Stimulated activated CD8-positive, alpha-beta memory T cell treated with anti-CD3 and anti-CD28 coated beads, Interleukin-15, amount 100 ng/mL, for 24 hours (primary cell): ENCODE measurements around the gene SLC7A6.

ENCODE experiments used
- DNase-seq: peaks from one replicate; pipeline ENCODE4 v3.0.0-alpha.2; 2020; ENCODE audit warnings: low read depth

SLC7A6 gene

DNA sequence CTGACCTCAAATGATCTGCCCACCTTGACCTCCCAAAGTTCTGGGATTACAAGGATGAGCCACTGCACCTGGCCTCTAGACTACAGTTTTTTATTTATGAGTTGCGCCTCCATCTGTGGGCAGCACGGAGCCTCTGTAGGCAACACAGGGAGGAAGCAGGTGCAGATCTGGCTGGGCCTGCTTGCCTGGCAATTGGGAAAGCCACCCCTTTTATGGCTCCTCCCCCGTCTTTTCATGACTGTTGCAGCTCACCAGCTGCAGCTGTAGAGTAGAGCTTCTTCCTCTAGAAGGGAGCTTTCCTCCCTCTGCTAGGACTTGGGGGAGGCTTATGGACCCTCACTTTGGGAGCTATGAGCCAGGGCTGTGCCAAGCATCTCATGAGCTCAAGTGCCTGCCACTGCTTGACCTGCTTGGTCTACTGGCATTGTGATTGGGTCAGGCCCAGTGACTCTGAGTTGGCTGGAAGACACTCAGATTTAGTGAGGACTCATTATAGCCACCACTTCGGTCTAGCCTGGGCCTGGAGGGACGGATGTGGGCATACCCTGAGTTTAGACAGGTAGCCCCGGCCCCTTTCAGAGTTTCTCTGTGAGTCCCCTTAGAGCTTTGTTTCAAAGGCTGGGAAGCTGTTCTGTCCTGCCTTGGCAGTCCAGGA lies 6.9 kb upstream of the SLC7A6 start:
- DNase-seq, result no peak

DNA sequence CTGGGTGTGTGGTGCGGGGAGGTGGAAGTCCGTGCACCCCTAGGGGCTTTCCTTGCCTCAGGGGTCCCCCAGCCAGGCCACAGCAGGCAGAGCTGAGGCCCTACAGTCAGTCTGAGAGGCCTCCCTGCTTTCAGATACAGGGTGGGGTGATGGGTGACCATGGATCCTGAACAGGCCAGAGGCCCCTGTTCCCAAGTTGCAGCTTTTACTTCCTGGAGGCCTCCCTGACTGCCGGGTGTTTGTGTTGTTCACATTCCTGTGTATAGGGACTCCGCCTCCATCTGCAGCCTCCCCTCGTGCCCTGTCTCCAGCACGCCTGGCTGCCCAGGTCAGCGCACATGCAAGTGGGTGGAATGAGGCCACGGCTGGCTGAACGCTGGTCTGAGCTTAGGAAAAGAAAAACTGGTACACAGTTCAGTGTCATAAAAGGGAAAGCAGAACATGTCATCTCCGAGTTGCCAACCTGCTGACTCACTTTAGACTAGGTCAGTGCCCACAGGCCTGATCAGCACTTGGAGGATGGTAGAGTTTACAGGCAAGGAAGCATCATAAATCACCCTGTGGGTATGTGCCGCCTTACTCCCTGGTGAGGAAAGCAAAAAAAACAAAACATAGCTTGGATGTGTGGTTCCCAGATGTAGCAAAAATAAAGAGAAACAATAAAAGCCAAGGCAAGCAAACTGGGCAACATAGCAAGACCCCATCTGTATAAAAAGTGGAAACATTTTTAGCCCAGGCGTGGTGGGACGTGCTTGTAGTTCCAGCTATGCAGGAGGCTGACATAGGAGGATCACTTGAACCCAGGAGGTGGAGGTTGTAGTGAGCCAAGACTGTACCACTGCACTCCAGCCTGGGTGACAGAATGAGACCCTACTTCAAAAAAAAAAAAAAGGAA lies 6.2 kb upstream of the SLC7A6 start:
- DNase-seq, result no peak

DNA sequence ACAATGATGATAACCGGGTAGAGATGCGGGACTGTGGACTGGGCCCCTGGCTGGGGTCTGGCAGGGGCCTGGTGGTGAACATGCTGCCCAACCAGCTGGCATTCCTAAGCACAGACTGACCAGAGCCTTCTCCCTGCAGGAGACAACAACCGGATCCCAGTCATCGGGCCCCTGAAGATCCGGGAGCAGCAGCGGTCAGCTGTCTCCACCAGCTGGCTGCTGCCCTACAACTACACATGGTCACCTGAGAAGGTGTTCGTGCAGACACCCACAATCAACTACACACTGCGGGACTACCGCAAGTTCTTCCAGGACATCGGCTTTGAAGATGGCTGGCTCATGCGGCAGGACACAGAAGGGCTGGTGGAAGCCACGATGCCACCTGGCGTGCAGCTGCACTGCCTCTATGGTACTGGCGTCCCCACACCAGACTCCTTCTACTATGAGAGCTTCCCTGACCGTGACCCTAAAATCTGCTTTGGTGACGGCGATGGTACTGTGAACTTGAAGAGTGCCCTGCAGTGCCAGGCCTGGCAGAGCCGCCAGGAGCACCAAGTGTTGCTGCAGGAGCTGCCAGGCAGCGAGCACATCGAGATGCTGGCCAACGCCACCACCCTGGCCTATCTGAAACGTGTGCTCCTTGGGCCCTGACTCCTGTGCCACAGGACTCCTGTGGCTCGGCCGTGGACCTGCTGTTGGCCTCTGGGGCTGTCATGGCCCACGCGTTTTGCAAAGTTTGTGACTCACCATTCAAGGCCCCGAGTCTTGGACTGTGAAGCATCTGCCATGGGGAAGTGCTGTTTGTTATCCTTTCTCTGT lies 5.1 kb upstream of the SLC7A6 start:
- no peak for DNase-seq

DNA sequence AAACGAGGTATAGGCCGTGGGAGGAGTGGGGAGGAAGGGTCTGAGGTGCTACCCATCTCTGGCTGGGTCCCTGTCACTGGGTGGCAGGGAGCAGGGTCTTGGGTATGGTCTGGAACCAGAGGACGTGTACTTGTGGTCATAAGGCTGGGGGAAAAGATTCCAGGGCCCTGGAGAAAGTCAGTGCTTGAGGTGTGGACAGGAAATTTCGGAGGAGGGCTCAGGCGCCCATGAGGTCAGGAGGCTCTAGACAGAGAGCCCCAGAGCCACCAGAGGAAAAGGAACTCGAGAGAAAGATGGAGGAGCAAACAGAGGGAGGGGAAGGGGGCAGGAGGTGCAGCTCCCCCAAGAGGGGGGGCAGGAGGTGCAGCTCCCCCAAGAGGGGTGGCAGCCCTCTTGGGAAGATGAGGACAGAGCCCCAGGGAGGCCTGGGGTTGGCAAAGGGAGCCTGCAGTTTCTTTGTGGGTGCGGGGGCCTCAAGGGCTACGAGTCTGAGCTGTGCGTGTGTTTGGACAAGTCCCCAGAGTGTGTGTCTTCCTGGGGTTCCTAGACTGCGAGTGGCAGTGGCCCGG lies 683 bp upstream of the SLC7A6 start:
- DNase-seq, result no peak

DNA sequence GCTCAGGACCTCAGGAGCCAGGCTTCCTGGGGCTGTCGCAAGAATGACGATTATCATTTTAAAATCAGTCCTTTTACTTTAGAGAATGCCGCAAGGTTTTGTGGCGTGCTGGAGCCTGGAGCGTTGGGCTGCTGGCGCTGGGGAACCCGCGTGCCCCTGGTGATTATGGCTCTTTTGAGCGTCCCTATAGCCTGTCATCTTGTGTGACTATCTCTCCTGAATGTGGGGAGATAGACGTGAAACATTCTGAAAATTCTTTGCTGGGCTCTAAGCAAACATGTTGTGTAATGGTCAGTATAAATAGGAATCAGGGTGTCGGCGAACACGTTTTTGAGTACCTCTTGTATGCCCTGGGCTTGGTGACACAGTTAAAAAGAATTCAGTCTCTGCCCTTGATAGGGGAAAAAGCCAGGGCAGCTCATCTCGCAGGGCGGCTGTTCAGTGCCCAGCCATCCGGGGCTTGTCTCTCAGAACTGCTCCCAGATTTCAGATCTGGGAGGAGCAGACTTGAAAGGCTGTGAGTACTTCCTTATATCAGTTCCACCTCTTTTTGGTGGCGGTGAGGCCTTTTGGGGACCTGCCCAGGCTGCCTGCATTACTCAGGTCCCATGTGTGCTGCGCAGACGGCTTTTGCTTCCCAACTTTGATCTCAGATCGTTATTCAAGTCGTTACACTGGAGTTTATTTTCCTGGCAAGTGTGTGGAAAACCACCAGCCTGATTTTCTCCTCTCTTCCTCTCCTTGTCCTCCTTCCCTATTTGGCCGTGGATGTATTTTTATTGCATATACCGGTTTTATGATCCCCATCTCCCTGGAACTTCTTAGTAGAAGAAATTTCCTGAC lies 973 bp downstream of the SLC7A6 start:
- no peak for DNase-seq

DNA sequence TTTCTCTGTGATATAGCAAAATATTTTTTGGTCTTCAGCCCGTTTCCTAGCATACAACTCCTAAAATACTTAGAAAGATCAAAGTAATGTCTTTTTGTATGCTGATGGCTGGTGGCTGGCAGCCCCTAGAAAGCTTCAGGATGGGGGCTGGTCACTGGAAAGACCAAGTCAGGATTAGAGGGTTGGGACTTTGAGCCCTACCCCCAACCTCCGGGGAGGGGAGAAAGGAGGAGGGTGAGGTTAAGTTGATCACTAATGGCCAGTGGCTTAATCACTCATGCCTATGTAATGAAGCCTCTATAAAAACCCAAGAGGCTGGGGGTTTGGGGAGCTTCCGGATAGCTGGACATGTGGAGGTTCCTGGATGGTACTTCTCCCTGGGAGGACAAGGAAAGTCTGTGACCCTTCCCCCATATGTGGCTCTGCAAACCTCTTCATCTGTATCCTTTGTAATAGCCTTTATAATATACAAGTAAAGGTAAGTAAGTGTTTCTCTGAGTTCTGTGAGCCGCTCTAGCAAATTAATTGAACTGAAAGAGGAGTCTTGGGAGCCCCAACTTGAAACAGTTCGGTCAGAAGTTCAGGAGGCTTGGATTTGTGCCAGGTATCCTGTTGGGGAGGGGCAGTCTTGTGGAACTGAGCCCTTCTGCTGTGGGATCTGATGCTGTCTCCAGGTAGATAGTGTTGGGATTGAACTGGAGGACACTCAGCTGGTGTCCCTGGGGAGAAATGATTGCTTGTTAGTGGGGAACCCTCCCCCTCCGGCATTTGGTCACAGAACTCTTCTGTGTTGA lies 3.5 kb downstream of the SLC7A6 start:
- no peak for DNase-seq

DNA sequence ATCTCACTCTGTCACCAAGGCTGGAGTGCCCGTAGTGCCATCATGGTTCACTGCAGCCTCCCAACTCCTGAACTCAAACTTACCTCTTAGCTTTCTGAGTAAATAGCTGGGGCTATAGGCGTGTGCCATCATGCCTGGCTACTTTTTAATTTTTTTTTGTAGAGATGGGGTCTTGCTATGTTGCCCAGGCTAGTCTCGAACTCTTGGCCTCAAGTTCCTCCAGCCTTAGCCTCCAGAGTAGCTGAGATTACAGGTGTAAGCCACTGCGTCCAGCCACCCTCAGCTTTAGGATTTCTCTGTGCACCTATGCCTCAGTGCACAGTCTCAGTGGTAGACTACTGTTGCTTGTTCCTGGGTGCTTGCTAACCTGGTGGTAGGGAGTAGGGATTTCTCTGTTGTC lies 5.5 kb downstream of the SLC7A6 start:
- DNase-seq, result no peak

DNA sequence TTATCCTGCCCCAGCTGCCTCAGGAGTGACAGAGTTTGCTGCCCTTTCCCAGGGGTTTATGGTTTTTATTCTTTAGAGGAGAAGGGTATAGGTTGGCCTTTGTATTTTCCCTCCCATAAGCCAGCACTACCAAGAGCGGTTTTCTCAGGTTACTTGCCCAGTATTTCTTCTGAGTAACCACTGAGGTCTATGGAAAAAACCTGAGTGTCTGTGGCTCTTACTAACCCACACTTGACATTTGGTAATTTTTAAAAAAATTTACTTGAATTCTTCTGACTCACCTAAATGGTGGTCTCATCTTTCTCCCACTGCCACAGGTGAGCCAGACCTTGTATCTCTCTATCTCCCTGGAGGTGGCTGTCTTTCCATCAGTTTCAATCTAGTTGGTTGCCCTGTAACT lies 6.0 kb downstream of the SLC7A6 start:
- no peak for DNase-seq

DNA sequence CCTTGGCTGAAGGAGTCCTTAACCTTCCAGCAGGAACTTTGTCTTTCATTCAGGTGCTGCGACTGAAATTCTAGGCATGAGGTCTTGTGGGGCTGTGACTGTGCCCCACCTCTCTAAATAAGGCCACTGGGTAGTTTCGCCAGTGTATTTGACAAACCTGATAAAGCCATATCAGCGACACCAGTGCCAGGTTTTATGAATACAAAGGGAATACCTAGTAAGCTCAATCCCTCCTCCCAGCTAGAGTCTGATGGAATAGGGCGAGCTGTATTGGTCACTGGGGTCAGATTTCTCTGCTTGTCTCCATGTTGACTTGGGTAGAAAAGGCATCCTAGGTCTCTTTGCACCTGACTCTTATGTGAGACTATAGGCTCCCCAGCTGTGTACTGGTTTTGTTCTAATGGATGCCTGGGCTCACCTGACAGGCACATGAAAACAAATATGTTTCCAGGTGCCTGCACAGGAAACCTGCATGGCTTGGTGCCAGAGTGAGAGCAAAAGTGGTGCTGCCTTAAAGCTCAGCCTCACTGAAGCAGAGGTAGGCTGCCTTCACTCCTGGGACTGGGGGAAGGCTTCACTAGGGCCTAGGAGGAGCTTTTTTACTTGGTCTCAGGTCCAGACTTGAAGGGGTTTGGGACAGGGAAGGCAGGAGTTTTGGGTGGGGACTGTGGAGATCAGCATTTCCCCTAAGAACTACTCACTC lies 8.3 kb downstream of the SLC7A6 start:
- no peak for DNase-seq

DNA sequence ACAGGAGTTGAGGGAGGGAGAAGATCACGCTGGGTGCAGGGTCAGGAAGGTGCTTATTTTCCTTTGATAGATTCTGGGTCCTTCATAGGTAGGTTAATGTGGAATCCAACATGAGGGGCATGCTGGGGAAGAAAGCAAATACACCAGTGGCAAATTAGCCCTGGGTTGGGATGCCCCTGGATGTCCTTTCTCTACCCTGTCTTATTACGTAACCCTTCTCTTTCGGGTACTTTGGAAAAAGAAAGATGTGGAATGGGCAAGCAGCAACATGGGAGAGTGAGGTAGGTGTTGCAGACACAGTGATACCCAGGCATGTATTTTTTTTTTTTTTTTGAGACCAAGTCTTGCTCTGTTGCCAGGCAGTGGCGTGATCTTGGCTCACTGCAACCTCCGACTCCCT lies 9.1 kb downstream of the SLC7A6 start:
- no peak for DNase-seq

DNA sequence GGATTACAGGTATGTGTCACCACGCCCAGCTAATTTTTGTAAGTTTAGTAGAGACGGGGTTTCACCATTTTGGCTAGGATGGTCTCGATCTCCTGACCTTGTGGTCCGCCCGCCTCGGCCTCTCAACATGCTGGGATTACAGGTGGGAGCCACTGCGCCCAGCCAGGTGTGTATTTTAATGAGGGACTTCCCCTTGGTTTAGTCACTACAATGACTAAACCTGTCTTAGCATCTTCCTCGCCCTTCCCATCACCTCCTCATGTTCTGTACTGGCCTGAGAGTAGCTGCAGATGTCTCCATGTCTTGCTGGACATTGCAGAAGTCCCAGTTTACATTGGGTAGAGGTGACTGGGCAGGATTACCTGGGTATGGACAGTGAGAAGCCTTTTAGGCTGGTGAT lies 9.6 kb downstream of the SLC7A6 start:
- no peak for DNase-seq

DNA sequence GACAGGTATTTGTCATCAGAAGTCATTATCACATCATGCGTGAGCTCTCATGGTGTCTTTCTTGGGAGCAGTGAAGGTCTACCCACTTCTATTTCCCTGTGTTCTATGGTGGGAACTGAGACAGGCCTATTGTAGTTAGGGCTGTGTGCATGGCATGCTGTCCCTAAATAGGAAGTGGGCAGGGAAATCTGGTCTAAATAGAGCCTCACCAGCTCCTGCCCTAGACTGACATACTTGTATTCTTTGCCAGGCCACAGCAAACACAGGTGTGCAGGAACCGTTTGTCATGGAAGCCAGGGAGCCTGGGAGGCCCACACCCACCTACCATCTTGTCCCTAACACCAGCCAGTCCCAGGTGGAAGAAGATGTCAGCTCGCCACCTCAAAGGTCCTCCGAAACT lies 10.1 kb downstream of the SLC7A6 start:
- DNase-seq, result no peak

DNA sequence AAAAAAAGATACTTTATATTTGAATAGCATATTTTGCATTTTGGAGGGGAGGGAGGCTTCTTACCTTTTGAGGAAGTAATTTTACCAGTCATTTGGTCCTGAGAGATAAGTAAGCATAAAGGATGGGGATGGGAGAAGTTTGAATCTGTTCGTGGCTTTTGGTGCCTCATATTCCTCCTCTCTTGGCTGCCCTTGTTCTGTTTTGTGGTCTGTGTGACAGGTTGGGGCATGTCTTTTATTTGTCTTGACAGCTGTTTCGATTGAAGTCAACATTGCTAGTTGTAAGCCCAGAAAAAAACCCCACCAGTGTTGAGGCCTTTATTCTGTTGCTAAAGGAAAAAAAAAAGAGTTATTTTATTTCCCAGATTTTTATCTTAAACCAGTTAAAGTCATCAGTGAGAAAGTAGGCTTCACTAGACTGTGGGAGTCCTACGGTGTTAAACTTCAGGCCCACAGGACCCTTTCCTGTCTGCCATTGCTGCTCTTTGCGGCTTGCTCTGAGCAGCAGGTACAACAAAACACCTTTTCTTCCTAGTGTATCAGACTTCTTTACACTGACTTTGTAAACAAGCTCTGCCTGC lies 11.4 kb downstream of the SLC7A6 start:
- DNase-seq, result no peak

DNA sequence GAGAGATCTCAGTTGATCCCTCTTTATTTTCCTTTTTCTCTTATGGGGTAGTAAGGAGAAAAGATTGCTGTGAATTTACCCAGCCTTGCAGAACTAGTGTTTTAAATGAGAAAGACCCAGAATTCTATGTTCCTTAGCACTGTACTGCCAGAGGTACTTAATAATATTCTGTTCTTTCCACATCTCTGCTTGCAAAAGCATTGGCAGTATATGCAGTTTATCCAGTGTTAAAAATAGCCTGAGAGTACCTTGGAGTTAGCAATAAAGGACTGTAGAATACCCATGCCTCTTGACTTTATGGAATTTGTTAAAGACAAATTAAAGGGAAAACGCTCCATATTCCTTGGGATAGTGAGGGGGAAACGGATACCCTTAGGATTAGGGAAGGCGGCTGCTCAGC lies 11.9 kb downstream of the SLC7A6 start:
- no peak for DNase-seq

DNA sequence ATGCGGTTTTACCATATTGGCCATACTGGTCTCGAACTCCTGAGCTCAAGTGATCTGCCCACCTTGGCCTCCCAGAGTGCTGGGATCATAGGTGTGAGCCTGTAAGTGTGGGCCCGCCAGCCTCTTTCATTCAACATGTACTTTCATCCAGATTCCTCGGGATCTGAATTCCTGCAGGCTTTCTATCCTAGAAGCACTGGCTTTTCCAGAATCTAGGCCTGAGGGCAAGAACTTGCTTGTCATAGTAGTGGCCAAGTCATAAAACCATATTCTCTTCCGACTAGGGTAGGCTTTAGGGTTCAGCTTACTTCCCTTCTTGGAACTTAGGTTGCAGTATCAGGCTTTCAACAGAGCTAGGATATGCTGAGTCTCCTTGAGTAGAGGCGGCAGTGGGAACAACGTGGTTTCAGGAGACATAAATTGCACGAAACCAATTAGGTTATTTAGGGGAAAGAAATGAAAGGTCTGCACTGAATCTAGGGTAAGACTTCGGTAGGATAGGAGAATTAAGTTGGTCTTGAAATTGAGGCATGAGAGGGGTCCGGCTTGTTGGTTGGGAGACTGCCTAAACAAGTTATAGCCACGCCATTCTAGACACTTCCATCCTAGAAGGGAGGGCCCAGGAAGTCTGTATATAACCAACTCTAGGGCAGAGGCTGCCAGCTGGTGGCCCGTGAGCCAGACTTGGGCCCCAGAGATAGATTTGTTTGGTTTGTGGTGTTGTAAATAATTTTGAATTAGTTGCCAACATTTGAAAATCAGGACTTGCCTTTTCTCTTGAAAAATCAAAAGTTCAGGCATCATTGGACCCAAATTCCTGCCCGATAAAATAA lies 15.6 kb downstream of the SLC7A6 start:
- no peak for DNase-seq

DNA sequence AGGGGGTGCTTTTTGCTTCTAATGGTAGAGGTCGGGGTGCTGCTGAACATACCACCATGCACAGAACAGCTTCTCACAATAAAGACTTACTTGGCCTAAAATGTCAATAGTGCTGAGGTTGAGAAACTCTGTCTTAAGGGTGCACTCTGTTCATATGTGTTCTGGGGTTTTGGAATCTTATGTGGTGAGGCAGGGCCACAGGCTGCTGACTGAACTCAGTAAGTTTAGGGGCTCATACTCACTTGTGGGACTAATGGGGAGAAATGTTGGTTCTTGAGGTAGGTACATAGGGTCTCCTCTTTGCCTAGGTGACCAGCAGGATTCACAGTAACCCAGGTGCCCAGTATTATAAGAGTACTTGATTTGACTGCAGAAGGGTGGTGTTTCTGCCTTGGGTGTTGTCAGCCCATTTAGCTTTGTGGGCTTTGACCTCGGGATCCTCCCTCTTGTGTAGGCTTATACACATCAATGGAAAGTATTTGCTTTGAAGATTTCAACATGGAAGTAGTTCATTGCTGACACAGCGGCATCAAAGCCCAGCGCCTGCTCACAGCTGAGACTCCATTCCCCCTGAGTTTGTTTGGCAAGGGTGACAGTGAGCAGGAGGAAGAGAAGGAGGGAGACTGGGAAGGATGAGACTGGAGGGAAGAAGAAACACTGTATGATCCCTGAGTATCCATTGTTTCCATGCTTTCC lies 17.2 kb downstream of the SLC7A6 start:
- DNase-seq, result no peak

DNA sequence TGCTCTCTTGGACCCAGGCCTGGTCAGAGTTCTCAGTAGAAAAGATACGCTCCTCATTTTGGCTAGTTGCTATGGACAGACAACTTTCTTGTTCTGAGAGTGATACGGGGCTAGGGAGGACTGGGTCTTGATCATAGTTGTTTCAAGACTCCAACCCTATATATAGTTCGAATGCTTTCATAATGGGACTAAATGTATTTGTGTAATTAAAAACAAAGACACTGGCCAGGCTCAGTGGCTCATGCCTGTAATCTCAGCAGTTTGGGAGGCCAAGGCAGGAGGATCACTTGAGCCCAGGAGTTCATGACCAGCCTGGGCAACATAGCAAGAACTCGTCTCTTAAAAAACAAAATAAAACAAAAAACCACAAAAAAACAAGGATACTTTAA lies 17.7 kb downstream of the SLC7A6 start:
- DNase-seq, result no peak

DNA sequence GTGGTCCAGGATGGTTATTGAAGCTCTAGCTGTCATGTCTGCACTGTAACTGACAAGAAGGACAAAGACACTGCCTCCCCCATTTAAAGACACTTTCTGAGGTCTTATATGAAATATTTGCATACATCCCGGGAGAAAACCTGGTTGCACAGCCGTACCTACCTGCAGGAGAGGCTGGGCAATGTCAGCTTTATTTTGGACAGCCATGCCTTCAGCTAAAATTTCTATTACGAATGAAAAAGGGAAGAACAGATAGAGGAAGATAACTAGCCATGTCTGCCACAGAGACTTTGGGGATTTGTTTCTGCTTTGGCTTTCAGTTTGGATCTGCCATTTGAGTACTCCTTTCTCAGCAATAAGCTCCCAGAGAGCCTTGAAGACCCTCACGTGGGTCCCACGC lies 19.0 kb downstream of the SLC7A6 start:
- DNase-seq, result no peak
